SKM-1 (cell line): ENCODE measurements around the gene SH3GL1.
"Not testable (repeated sequence)": the region's sequence is repeated elsewhere in the genome, so short reads cannot be mapped to it uniquely, and the experiment has no call there.

Experiments
- DNase-seq: peaks from one replicate; lab custom pipeline; 2025; ENCODE audit not compliant: unreplicated experiment; lab: John Stamatoyannopoulos, UW

Gene SH3GL1

DNA sequence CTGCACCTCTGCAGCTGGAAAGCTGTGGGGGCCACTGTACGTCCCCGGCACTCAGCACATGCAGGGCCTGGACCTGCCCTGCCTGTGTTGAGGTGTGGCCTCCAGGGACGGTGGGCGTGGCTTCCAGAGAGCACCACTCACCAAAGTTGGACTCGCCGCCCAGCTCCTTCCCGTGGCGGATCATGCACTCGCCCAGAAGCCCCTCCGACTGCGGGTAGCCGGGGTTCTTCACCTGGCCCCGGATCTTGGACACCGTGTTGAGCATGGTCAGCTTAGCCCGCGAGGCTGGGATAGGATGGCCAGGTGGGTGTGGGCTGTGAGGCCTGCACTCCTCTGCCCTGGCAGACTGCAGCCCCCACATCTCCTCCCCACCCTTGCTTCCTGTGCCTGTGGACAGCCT is 35.0 kb downstream of the SH3GL1 start:
- no peak for DNase-seq

DNA sequence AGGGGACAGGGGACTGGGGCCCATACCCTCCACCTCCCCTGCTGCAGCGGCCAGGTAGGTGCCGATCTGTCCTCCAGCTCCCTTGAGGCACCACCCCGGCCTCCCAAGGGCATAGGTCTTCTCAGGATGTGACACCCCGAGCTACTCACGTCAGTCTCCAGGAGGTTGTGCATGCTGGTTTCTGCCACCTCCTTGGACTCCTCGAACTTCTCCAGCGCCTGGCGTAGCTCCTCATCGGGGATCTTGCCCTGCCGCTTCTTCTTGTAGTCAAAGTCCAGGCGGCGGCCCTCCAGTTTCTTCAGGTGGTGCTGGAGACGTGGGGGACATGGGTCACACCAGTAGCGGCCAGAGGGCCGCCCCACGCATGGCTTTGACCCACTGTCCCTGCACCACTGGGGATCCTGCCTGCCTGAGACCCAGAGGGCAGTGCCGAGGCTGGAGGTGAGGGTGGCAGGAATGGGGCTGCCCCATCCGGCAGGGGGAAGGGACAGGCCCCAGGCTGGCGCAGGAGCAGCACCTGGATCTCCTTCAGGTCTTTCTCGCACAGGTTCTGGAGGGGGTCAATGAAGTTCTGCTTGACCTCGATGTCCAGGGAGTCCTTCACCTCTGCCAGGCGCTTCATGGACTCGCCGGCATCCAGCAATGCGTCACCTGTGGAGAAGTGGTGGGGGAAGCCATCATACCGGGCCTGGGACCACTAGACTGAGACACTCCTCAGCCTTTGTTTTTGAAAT is 36.6 kb downstream of the SH3GL1 start:
- no peak for DNase-seq

DNA sequence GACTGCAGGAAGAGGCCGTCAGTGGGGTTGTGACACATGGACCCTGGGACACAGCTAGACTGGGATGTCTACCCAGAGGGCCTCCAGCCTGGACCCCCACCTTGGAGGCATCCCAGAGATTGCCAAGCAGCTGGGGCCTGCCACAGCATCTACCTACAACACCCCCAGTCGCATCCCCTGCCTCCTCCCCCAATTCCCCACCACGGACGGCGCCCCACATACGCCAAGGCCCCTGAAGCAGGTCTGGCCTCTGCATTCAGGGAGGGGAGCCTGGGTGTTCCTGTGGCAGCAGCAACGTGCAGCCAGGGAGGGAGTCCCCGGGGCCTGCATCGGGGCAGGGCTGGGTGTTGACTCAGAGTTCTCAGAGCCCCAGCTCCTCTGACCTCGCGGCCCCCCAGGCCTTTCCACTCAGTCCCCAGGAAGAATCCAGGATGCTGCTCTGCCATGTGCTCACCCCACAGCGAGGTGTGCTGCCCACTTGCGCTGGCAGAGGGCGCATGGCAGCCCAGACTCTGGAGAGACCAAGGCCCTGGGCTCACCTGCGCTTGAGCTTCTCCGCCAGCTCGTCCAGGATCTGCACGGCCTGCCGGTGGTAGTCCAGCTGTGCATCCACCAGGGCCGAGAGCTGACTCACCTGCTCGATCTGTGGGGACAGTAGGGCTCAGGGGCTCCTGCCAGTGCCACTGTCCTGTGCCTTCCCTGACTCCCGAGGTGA is 37.4 kb downstream of the SH3GL1 start:
- DNase-seq: no peak

DNA sequence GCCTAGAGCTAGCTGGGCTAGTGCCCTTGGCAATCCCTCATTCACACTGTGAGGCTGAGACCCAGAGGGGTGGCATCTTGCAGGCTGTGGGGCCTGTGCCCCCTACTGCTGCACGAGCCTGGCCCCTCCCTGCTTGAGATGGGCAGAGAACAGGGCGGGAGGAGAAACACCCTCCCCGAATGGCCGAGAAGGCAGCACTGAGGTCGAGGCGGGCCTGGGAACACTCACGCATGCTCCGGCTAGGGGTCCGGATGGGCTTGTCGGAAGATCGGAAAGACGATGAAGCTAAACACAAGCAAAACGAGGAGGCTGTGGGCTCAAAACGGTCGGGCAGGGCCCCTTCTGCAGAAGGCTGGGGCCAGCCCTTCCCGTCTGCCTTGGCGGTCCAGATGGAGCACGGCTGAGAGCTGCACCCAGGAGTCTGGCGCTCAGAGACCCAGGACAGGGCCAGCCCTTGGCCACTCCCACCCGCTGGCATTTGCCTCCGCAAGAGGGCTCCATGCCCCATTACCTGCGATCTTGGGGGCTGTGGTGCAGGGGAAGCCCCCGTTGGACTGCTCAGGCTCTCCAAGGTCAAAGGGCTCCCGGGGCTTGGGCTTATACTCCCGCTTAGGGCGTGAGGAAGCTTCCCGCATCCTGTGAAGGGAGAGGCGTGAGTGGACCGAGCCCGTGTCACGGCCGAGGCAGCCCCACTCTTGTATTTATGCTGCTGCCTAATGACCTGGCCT is 38.1 kb downstream of the SH3GL1 start:
- no peak for DNase-seq

DNA sequence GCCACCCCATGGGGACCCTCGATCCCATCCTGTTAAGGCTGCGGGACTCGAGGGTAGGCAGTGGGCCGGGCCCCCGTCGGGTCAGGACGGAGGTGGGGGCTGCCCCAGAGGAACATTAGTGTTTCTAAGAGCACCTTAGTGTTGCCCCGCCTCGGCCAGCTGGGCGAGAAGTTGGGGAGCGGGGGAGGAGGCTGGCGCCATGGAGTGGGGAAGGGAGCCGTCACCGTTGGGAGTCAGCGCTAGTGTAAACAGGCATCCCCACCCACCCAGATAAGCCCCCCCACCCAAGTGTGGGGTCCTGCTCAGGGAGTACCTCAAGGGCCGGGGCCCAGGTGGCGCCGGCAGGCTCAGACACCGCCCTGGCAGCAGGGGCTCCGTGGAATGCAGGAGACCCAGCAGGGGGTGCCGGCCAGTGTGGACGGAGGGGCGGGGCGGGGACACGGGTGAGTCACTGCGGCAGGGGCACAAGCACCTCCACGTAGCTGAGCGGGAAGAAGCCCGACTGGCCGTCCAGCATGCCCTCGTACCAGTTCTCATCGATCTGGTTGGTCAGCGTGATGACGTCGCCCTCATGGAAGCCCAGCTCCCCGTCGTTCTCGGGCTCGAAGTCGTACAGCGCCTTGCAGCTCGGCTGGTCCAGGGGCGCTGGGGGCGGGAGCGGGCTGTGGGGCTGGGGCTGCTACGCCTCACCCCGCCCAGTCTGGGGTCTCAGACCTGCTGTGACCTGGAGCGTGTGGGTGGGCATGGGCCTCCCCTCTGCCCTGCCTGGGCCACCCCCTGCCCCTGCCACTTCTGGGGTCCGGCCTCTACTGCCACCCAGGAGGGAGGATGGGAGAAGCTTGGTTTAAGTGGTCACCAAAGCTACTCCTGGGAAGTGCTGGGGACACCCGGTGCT is 38.9 kb downstream of the SH3GL1 start:
- no peak for DNase-seq

DNA sequence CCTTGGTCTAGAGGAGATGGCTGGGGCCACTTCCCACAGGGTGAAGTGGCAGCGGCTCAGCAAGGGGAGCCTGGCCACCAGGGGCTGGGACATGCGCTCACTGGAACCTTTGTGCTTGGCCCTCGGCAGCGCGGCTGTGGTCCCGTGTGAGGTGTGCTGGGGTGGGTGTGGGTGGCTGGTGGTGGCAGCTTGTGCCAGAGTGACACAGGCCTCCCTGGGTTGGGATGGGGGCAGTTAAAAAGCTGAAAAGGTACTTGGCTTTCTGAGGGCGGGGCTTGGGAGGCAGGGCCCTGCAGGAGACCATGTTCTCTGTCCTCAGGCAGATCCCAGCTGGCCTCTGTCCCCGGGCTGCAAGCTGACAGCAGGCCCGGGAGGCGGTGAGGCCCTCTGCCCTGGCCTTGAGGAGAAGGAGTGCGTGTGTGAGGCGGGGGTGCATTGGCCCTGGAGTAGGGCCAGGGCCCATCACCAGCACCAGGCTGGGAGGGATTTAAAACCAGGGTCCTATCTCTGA is 39.7 kb downstream of the SH3GL1 start:
- no peak for DNase-seq

DNA sequence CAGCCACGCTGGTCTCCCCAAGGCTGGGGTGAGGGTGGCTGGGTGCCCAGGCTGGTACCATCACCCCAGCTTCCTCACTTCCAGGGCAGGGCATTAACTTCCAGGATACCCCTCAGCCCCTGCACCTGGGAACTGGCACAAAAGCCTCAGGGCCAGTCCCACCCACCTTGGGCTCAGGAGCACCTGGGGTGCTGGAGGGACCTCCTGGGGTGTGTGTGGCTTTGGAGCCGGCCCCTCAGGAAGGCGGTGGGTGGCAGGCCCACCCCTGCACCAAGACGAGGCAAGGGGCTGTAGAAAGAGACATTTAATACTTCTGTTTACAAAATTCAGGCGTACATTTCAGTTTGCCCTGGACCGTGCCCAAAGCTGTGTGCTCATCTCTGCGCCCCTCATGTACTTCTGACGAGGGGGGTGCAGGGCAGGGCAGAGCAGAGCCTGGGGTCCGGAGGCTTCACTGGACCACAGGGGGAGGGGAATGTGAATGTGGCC is 40.2 kb downstream of the SH3GL1 start:
- DNase-seq: no peak

DNA sequence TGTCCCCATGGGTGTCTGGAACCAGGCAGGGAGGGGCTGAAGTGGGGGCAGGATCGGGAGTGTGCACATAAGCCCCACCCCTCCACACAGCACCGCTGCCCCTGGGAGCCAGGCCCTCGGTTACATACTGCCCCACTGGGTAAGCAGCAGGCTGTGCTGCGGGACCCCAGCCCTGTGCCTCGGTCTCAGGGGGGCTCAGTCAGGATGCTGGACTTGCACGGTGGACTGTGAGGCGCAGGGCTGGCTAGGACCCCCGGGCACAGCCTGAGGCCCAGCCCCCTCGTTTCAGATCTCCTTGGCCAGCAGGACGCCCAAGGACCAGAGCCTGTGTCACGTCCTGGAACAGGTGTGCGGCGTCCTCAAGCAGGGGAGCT is 40.7 kb downstream of the SH3GL1 start:
- DNase-seq: no peak

DNA sequence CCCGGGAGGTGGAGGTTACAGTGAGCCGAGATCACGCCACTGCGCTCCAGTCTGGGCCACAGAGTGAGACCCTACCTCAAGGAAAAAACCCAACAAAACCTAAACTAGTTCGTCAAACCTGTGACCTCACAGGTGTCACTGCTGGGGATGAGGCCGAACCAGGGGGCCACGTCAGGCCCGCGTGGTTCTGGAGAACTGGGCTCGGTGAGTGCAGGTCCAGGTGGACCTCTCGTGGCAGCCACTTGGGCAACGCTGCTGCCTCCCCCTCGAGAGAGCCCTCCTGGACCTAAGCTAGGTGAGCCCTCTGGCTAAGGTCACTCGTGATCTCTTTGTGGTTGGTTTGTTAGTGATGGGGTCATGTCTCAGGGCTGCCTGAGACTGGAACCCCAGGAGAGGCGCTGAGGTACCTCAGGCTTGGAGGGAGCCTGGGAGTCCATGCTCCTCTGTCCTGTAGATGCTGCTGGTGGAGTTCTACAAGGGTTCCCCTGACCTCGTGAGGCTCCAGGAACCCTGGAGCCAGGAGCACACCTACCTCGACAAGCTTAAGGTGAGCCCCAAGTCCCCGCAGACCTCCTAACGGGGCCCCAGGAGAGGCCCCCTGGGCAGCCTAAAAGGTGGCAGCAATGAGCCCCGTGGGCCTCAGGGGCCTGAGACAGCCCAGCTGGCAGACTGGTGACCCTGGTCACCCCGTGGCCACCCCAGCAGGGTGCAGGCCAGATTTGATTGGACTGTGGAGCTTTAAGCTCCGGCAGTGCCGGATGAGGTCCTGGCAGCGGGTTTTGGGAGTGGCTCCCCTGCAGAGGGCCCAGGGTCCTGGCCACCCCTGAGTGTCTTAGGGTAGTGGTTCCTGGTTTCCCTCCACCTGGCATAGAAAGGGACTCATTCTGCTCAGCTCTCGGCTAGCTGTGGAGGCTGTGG is 41.4 kb downstream of the SH3GL1 start:
- DNase-seq: no peak

DNA sequence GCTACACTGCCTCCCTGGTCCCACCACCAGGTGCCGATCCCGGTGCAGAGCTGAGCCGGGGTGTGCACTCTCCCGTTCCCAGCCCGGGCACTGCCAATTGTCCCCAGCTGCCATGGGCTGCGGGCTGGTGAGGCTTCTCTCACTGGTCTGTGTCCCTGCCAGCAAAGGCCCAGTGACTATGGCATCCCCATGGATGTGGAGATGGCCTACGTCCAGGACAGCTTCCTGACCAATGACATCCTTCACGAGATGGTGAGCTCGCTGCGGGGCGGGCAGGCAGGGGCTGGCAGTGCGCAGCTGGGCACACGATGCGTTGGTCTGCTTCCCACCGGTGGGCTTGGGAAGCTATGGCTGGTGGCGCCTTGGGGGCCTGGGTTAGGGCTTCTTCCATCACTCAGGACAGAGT is 42.4 kb downstream of the SH3GL1 start:
- no peak for DNase-seq

DNA sequence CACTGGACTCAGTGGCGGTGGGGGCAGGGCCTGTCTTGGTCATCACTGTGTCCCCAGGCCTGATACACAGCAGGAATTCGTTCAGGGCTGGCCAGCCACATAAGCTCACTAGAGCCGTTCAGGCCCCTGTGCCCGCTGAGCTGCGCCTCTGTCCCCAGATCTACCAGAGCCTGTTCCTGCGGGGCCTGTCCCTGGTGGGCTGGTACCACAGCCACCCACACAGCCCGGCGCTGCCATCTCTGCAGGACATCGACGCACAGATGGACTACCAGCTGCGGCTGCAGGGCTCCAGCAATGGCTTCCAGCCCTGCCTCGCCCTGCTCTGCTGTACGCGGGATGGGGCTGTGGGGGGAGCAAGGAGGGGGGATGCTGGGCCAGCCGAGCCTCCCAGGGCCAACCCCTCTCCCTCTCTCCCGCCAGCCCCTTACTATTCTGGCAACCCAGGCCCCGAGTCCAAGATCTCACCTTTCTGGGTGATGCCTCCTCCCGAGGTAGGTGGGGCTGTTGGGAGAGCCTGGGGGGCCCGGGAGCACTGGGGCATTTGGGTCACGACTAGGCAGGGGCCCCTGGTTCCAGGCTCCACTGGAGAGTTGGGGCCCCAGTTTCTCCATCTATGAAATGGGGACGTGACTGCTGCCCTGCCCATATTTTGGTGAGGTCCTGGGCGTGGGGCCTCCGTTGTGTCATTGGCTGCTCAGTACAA is 43.1 kb downstream of the SH3GL1 start:
- no peak for DNase-seq

DNA sequence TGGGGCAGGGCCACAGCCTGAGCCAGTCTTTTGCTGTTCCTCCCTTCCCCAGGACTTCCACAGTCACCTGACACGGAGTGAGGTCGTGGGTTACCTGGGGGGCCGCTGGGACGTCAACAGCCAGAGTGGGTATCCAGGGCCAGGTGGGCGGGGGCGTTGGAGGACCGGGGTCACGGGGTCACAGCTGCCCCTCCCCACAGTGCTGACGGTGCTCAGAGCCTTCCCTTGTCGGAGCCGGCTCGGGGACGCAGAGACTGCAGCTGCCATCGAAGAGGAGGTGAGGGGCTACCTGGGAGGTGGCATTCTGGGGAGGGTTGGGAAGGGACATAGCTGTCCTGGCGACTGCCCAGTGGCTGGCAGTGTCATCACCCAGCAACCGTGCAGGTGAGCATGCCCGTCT is 45.5 kb downstream of the SH3GL1 start:
- DNase-seq: no peak

DNA sequence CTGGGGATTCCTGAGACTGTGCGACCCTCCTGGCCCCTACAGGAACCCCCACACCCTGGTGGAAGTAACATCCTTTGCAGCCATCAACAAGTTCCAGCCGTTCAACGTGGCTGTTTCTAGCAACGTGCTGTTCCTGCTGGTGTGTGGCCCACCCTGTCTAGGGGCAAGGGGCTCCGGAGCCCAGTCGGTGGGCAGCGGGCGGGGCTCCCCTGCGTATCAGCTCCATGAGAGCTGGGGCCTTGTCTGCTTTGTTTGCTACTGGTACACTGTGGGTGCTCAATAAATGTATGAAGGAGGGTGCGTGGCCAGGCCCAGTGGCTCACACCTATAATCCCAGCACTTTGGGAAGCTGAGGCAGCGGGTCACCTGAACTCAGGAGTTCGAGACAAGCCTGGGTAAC is 46.1 kb downstream of the SH3GL1 start:
- DNase-seq: no peak

DNA sequence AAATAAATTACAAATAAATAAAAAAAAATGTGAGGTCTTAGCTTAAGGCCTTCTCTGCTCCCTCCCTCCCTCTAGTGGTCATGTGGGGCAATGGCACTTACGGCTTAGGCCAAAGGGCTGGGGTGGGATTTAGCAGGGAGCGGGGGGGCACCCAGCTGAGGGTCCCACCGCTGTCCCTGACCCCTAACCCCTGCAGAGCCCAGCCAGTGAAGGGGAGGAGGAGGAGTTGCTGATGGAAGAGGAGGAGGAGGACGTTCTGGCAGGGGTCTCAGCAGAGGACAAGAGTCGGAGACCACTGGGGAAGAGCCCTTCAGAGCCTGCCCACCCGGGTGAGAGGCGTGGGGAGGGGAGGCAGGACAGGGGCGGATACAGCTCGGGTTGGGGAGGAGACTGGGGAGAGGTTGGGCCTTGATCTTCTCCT is 47.6 kb downstream of the SH3GL1 start:
- peak; percentile 22 for DNase-seq

DNA sequence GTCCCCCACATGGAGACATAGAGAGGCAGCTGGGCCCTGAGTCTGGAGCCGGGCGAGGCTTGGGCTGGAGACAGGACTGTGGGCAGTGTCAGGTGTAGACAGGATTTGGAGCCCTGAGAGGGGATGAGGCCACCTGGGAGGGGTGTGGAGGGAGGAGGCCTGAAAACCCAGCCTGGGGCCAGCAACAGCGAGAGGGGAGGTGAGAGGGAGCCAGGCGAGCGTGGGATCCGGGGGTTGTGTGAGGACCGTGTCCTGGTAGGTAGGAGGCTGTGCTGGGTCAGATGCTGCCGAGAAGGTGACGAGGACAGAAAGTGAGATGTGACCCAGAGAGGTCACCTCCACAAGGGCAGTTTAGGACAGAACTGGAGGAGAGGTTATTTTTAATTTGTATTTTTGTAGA is 49.6 kb downstream of the SH3GL1 start:
- DNase-seq: no peak

DNA sequence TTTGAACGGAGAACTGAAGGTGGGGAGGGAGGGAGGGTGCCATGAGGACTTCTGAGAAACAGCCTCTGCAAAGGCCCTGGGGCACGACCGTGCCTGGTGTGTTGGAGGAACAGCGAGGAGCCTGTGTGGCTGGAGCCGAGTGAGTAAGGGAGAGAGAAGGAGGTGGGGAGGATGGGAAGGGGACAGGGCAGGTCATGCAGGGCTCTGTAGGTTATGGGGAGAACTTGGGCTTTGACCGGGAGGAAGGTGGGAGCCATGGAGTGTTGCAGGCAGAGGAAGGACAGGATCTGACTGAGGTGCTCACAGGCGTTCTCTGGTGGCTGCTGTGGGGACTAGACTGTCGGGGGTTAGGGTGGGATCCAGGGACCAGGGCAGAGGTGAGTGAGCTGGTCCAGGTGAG is 50.2 kb downstream of the SH3GL1 start:
- DNase-seq: no peak

DNA sequence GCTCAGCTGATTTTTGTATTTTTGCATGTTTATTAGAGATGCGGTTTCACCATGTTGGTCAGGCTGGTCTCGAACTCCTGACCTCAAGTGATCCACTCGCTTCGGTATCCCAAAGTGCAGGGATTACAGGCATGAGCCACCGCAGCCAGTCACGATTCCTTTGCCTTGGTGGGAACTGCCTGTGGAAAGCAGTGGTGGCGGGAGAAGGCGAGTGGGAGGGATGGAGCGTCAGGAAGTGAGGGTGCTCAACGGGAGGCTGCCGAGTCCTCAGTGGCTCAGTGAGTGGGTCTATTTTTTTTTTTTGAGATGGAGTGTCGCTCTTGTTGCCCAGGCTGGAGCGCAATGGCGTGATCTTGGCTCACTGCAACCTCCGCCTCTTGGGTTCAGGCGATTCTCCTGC is 51.1 kb downstream of the SH3GL1 start:
- not testable (repeated sequence) for DNase-seq

DNA sequence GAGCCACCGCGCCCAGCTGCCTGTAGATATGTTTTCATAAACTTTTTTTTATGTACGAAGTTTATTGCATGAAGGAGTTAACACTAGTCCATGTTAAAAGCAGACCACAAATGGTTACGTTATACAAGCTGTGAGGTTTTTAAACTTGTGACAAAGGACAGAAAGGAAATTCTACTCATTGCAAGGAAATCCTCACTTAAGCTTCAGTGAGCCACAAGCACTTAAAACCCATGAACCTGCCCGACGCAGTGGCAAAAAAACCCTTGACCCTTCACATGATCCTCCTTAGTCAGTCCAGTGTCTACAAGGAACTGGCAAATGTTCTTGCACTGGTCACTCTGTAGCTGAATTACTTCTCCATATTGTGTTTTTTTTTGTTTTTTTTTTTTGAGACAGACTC is 52.8 kb downstream of the SH3GL1 start:
- DNase-seq: no peak

DNA sequence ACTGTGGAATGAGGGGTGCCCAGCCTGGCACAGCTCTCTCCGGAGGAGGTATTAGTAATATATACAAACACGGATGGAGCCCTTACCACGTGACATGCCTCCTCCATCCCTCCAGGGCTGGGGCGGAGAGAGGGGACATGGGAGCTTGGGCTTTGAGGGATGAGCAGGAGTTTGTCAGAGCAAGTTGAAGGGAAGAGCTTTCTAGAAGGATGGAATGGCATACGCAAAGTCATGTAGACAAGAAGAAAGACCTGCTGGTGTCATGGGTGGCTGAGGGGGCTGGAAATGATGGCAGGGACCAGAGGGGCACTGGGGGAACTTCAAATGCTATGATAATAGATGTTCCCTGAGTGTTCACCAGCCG is 54.3 kb downstream of the SH3GL1 start:
- no peak for DNase-seq
